ENCODE results near the gene TPTE.
"Not testable (repeated sequence)": the region's sequence is repeated elsewhere in the genome, so short reads cannot be mapped to it uniquely, and the experiment has no call there.

DNA sequence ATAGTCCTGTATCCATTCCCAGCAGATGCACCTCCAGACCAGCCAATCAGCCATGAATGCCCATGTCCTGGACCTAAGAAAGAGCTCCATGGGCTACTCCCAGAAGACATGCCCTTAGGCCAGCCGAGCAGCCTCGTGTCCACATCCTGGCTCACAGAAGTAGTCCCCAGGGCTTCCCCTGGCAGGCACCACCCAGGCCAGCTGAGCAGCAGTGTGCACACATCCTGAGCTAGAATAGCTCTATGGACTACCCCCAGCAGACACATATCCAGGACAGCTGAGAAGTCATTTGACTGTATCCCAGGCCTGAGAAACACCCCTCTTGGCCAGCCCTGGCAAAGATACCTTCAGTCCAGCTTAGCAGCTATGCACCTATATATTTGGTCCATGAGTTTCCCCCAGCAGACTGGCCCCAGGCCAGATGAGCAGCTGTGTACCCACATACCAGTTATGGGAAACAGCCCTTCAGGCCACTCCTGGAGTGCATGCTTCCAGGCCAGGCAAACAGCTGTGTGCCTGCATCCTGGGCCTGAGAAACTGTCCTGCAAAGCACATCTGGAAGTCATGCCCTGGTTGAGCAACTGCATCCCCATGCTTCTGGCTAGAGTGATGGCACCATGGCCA is 27.1 kb downstream of the TPTE start:
- not testable (repeated sequence) for TF ChIP-seq YY1 (IDR thresholded peaks at IDR 0.05; ENCODE audit: insufficient read depth, insufficient read length); SUZ12 (IDR thresholded peaks at IDR 0.05; ENCODE audit: extremely low read depth, insufficient read depth, insufficient read length); ZNF274 (IDR thresholded peaks at IDR 0.05; ENCODE audit: low read depth, low read length)

Measured in NT2/D1 (cell line).